Body of pancreas (tissue), 4 donors: ENCODE results near the gene TDRD7.

Experiments used
- POLR2A ChIP-seq, 3 donors: fragments of 450-650 bp; IDR thresholded peaks; one replicate each; pipeline ENCODE4 v1.6.1; 2016; ENCODE audit warnings: antibody characterized with exemption in 3 of 3, mild to moderate bottlenecking in 2 of 3
- TF ChIP-seq, protein P1 (sequence below), 7 experiments: fragments of 450-650 bp in 4 of 7; fragments of 200-600 bp in 3 of 7; sonication (generic) in 3 of 7; IDR thresholded peaks; one replicate each; pipeline ENCODE4 v1.5.1; 2016 to 2019; ENCODE audit warnings: antibody characterized with exemption in 7 of 7

DNA sequence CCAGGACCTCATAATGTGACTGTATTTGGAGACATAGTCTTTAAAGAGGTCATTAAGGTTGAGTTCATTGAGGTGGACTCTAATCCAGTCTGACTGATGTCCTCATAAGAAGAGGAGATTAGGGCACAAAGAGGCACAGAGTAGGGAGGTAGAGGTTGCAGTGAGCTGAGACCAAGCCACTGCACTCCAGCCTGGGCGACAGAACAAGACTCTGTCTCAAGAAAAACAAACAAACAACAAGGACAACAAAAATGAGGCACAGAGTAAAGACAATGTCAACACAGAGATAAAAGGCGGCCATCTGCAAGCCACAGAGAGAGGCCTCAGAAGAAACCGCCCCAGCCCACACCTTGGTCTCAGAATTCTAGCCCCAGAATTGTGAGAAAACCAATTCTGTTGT is 17.0 kb upstream of the TDRD7 start:
- no peak for TF ChIP-seq POLR2A (IDR thresholded peaks at IDR 0.05)
- TF ChIP-seq, protein P1, sequence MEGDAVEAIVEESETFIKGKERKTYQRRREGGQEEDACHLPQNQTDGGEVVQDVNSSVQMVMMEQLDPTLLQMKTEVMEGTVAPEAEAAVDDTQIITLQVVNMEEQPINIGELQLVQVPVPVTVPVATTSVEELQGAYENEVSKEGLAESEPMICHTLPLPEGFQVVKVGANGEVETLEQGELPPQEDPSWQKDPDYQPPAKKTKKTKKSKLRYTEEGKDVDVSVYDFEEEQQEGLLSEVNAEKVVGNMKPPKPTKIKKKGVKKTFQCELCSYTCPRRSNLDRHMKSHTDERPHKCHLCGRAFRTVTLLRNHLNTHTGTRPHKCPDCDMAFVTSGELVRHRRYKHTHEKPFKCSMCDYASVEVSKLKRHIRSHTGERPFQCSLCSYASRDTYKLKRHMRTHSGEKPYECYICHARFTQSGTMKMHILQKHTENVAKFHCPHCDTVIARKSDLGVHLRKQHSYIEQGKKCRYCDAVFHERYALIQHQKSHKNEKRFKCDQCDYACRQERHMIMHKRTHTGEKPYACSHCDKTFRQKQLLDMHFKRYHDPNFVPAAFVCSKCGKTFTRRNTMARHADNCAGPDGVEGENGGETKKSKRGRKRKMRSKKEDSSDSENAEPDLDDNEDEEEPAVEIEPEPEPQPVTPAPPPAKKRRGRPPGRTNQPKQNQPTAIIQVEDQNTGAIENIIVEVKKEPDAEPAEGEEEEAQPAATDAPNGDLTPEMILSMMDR (IDR thresholded peaks at IDR 0.05) = no peak
